Activated gamma-delta T cell treated with Interleukin-2 at 50 U/mL for 16 hours (primary cell): ENCODE measurements around the gene PIK3C2G.

Source experiments
- DNase-seq: peaks from one replicate; pipeline ENCODE4 v3.0.0-alpha.2; 2020

PIK3C2G gene

GRCh38 chr12:18281941-18282340 is 20.6 kb downstream of the PIK3C2G start:
- DNase-seq = no peak

- DNase-seq = no peak
Observed at GRCh38 chr12:18283831-18284230, 22.5 kb downstream of the PIK3C2G start.

DNA sequence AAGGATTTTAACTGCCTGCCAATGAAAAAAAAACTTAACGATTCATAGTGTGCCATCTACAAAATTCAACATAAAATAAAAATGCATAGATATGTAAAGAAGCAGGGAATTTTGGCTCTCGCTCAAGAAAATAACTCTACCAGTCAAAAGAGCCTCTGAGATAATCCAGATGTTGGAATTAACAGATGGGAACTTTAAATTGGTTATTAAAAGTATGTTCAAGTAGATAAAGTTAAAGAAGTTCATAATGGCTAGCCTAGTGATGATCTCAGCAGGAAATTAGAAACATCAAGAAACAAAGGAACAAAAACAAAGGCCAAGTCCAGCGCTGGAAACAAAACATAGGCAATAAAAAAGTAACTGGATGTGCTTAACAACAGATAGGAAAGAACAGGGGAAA is 23.1 kb downstream of the PIK3C2G start:
- DNase-seq = no peak

GRCh38 chr12:18285161-18285560 is 23.8 kb downstream of the PIK3C2G start:
- no peak for DNase-seq

GRCh38 chr12:18290386-18290785 is 29.1 kb downstream of the PIK3C2G start:
- DNase-seq = no peak

DNA sequence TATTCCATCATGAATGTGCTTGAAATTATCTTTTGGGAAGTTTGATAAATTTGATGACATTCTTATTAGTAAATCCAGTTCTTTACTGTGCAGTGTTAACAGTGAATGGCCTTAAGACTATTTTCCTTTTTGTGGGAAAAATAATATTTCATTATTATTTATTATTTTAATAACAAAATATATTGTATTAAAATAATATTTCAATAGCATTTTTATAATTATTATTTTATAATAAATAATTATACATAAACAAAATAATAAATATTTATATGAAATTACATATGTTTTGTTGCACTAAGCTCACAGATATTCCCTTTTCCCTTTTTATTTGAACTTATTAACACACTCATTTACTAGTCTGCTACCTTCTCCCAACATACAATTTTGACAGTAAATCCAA is 33.6 kb downstream of the PIK3C2G start:
- no peak for DNase-seq

DNA sequence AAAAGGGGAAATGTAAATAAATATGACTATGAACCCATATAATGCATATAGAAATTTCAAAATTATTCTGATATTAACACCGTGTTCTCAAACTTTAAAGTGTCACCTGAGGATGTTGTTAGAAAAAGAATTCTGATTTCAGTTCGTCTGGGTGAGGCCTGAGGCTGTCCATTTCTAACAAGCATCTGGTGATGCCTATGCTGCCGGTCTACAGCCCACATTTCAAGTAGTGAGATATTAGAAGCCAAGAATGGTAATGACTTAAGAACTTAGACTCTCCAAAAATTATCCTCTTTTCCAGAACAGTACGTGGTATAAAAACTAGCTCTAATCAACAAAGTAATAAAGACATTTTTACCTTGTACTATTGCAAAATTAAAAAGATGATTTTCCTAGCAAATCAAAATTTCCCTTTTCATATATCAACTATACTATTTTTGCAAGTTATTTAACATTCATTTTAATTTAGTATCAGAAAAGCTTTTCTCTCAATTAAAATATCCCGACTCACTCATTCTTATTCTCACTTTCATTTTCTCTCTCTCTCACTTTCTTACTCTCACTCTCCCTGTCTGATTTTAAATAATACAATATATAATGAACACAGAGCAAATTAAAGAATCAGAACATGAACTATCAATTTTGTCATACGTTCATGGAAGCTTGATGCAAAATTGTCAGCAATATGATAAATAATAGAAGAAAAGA is 35.0 kb downstream of the PIK3C2G start:
- no peak for DNase-seq

DNA sequence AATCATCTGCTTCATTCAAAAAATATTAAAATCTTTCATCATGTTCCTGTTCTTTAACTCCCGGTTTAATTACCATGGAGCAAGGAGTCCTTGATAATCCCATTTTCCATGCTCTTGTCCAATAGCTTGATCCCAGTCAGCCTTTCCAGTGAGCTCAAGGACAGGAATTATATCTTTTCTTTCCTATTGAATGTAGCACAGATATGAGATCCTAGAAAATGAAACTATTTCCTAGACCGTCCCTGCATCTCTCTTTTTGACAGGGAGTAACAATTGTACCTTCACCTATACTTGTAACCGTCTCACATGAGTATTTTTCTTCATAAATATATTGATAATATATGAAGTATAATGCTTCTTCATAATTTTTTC is 35.6 kb downstream of the PIK3C2G start:
- DNase-seq = no peak

DNA sequence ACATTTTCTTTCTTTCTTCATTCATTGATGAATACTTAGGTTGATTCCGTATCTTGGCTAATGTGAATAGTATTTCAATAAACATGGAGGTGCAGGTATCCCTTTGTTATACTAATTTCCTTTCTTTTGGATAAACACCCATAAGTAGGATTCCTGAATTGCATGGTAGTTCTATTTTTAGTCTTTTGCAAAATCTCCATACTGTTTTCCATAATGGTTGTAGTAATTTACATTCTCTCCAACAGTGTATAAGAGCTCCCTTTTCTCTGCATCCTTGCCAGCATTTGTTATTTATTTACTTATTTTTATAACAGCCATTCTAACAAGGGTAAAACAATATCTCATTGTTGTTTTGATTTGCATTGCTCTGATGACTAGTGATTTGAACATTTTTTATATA is 36.6 kb downstream of the PIK3C2G start:
- no peak for DNase-seq

DNA sequence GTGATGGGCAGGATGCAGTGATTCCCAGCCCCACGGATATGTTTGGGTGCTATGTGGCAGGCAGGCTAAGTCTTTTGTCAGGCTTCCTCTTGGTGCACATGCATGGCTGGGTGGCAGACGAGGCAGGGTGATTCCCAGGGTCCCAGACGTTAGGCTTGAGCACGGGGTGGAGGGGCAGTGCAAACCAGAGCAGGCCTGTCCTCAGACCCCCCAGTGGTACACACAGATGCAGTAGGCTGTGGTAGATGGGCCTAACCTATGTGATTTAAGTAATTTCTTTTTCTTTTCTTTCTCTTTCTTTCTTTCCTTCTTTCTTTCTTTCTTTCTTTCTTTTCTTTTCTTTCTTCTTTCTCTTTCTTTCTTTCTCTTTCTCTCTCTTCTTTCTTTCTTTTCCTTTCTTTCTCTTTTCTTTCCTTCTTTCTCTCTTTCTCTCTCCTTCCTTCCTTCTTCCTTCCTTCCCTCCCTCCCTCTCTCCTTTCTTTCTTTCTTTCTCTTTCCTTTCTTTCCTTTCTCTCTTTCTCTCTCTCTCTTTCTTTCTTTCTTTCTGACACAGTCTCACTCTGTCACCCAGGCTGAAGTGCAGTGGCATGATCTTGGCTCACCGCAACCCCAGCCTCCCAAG is 41.6 kb downstream of the PIK3C2G start:
- DNase-seq = no peak

- DNase-seq = no peak
Observed at GRCh38 chr12:18304609-18305008, 43.3 kb downstream of the PIK3C2G start.

GRCh38 chr12:18306311-18306710 is 45.0 kb downstream of the PIK3C2G start:
- DNase-seq = no peak

GRCh38 chr12:18313306-18313705 is 52.0 kb downstream of the PIK3C2G start:
- DNase-seq = no peak

DNA sequence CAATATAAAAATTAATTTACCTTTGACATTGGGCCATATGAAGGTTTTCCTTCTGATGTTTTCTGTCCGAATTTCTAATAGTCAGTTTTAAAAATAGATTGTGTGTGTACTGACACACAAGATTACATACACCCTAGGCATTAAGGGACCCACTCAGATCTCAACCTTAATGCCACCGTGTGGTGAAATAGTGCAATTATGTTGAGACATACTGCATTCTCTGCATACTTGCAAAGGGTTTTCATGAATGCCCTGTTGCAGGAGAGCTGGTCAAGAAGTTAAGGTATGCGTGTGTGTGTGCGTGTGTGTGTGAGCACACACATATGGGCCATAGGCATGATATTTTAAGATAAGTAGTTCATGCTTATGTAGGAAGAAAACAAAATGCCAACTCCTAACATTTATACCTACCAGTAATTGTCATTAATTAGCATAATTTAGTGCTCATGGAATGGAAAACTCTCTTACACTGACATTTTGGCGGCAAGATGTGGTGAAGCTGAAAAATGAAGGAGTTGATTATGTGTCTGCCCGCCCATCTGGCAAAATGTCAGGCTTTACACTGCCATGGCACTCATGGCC is 58.8 kb downstream of the PIK3C2G start:
- no peak for DNase-seq

DNA sequence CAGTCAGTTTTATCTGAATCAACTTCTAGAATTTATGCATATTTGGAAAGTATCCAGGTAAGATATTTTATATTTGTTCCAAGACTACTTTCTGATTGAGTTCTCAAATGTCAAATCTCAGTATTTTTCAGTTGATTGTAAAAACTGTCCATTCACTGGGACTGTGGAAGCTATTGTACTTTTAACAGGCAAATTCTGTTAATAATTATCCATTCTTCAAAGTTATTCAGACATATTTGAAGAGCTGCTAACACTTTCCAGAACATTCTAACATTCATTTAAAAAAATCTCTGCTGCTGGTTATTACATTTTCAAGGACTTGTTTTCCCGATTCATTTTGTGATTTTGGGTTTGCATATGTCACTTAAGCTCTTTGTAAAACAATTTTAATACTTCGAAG is 59.7 kb downstream of the PIK3C2G start:
- DNase-seq = no peak

DNA sequence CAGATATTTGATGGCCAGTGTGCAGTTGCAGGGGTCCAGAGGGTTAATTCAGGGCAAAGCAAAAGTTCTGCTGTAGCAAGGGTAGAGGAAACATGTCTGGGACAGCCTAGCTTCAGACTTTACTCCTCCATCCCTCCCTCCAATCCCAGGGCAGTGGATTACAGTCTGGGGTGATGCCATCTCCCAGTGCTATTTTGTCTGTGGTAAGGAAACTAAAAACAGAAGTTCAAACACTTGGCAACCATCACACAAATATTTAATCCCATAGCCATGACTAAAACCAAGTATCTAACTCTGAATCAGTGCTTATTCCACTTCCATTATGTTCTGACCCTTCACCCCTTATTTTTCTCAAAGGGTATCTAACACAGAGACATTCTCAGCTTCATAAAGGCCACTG is 61.8 kb downstream of the PIK3C2G start:
- DNase-seq = no peak

DNA sequence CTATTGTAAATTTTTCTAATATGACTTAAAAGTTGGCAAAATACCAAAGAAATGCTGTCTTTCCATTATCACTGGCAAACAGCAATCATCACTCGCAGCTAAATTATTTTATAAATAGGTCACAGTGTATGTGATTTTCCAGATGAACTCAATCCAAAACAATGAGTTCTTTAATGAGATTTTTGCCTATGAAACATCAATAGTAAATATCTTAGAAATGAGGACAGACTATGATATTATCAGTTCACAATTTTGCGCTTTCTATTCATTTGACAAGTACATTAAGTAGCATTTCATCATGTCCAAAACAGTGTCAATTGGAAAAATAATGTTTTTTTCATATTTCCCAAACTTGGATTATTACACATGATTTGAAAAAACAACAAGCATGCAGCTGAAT is 65.7 kb downstream of the PIK3C2G start:
- no peak for DNase-seq

DNA sequence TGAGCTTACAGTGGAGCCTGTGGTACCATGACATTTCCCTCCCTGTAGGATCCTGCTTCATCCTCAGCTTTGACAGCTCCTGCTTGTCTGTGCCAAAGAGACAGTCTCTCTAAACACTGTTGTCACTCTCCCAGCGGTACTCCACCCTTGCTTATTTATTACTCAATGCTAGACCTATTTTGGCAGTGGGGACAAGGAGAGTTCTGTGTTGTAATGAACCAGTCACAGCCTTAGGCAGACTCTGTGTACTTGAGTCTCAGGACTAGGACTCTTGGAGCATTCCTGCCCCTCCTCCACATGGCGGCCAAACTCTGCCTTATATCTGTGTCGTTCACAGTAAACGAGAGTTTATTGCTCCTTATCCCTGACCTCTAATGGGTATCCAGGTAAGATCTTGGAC is 70.9 kb downstream of the PIK3C2G start:
- DNase-seq = no peak

DNA sequence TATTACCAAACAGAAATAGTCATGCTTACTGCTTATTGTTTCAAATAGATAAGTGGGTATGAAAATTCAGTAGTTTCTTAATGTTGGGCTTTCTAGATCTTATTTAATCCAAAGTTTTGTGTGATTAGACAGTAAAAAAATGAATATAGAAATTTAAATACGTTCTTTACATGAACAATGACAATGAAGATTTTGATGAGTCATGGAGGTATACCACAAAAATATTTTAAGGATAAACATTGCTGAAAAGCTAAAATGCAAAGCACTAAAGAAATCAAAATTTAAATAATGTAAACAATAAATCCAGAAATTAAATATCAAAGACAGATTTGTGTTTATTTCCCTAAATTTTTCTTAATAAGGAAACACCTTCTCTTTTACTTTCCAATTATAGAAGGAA is 78.3 kb downstream of the PIK3C2G start:
- DNase-seq = no peak

- DNase-seq = no peak
Observed at GRCh38 chr12:18340186-18340585, 78.9 kb downstream of the PIK3C2G start.

GRCh38 chr12:18340786-18341185 is 79.5 kb downstream of the PIK3C2G start:
- DNase-seq = no peak

DNA sequence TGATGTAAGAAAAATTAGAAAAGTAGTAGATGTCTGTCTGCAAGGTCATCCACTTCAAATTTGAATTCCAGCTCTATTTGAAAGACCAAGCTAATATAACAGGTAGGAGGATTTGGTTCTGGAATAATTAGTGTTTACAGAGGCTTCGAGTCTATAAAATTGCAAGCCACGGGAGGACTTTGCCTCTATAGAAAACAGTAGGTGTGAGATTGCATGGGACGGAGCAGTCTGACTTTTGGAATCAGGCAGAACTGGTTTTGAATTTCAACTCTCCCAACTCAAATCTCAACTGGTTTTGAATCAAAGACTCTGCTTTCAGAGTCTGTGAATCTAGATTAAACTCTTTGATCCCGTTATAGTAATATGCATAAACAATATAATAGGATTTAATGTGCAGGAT is 82.4 kb downstream of the PIK3C2G start:
- no peak for DNase-seq

GRCh38 chr12:18345021-18345735 is 83.9 kb downstream of the PIK3C2G start:
- no peak for DNase-seq

DNA sequence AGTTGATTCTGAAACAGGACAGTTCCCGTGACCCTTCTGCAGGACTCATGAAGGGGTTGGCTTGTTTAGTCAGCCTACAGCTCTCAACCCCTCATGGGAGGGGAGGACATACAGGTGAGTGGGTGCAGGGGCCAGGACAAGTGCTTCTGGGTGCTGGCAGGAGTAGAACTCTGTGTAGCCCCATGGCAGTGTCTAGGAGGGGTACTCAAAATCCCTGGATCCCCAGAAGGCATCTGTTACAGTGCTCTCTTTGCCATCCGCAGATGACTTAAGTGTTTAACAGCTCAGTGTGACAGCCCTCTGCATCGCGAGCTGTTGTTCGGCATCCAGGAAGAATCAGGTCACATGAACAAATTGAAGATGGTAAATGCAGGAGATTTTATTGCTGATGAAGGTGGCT is 91.0 kb downstream of the PIK3C2G start:
- DNase-seq = no peak
